WI38 (cell line): ENCODE data around the gene ELMOD2.
"Not testable (repeated sequence)": the region's sequence is repeated elsewhere in the genome, so short reads cannot be mapped to it uniquely, and the experiment has no call there.

Source experiments
- H3K4me3 ChIP-seq: 2 replicates; pipeline ENCODE4 v1.5.1; 2011; ENCODE audit warnings: low read depth, mild to moderate bottlenecking, control low read depth, low read length
- CTCF ChIP-seq: IDR thresholded peaks from 2 replicates; pipeline ENCODE4 v1.5.1; 2012; ENCODE audit warnings: low read depth, mild to moderate bottlenecking, control low read depth, low read length

ELMOD2 gene

GRCh38 chr4:140504261-140504660 lies 19.7 kb upstream of the ELMOD2 start:
- TF ChIP-seq CTCF: no peak

GRCh38 chr4:140513765-140514164 lies 10.2 kb upstream of the ELMOD2 start:
- H3K4me3 ChIP-seq: not testable (repeated sequence)

More at GRCh38 chr4:140504261-140504660, 19.7 kb upstream of the ELMOD2 start:
- no peak overlapping the region for H3K4me3 ChIP-seq

GRCh38 chr4:140515423-140515822 lies 8.5 kb upstream of the ELMOD2 start:
- no peak overlapping the region for H3K4me3 ChIP-seq
- no peak for TF ChIP-seq CTCF

- peak overlapping the region; percentile 86 for H3K4me3 ChIP-seq
- TF ChIP-seq CTCF: no peak
These were observed 555 bp upstream of the ELMOD2 start for GRCh38 chr4:140523370-140523856.

GRCh38 chr4:140529434-140529833 lies 5.5 kb downstream of the ELMOD2 start:
- no peak for TF ChIP-seq CTCF
- H3K4me3 ChIP-seq: no peak overlapping the region

- H3K4me3 ChIP-seq: no peak overlapping the region
- no peak for TF ChIP-seq CTCF
These were observed 10.0 kb downstream of the ELMOD2 start for GRCh38 chr4:140533951-140534480.

GRCh38 chr4:140556372-140557085 lies 32.6 kb downstream of the ELMOD2 start:
- no peak for TF ChIP-seq CTCF
- H3K4me3 ChIP-seq: no peak overlapping the region
